B cell (primary cell): ENCODE results near the gene SAMD4B. TPM values are rescaled to one million over a fixed set of nuclear protein-coding genes. Genes with fewer than 3 reads are reported as not detected.

Source experiments
- ATAC-seq: fragments of 200-7000 bp; cut with Tn5 transposase; one replicate; pipeline ENCODE4 v1.10.0; 2021; ENCODE audit warnings: low read depth, mild to moderate bottlenecking, moderate number of reproducible peaks, moderate library complexity
- CTCF ChIA-PET: fragments of 350-600 bp; sonication (Branson Sonifier 250); formaldehyde crosslinking; loops from one replicate; lab custom pipeline; 2021; ENCODE audit warnings: antibody characterized with exemption, inconsistent platforms; lab: Charles Lee
- POLR2A ChIA-PET: fragments of 350-600 bp; sonication (Branson Sonifier 250); formaldehyde crosslinking; loops from one replicate; lab custom pipeline; 2021; ENCODE audit warnings: antibody characterized with exemption; lab: Charles Lee
- DNase-seq: peaks from one replicate; pipeline ENCODE4 v3.0.0; 2013
- H2AFZ ChIP-seq: 2 replicates; pipeline ENCODE4 v1.6.1; 2012; ENCODE audit warnings: mild to moderate bottlenecking, low read depth, low read length; ENCODE audit not compliant: insufficient read depth, poor library complexity, severe bottlenecking
- H3K27ac ChIP-seq, 2 donors: 1 replicate in 1 of 2; 2 replicates in 1 of 2; pipeline ENCODE4 v1.5.1; 2012 to 2013; ENCODE audit warnings: low read length in 2 of 2, mild to moderate bottlenecking in 2 of 2, moderate library complexity in 1 of 2
- H3K27me3 ChIP-seq, 4 experiments: fragments of 200-600 bp in 1 of 4; sonication (generic) in 1 of 4; replicated peaks in 1 of 4; 1 replicate in 2 of 4; 2 replicates in 2 of 4; pipeline versions ENCODE4 v1.6.1 to v1.7.0; 2013 to 2016; ENCODE audit warnings: low read length in 3 of 4, mild to moderate bottlenecking in 2 of 4, mixed read lengths in 1 of 4, moderate library complexity in 1 of 4; ENCODE audit not compliant: insufficient read depth in 4 of 4, control insufficient read depth in 3 of 4; ENCODE audit errors: control extremely low read depth in 1 of 4
- H3K36me3 ChIP-seq, 2 experiments: replicated peaks in 1 of 2; 1 replicate in 1 of 2; 2 replicates in 1 of 2; pipeline versions ENCODE4 v1.6.1 to v1.7.1; 2013; ENCODE audit warnings: low read length in 1 of 2; ENCODE audit not compliant: insufficient read depth in 2 of 2, control insufficient read depth in 1 of 2; ENCODE audit errors: control extremely low read depth in 1 of 2, extremely low read depth in 1 of 2
- H3K4me1 ChIP-seq, 2 donors: fragments of 200-600 bp in 1 of 2; sonication (generic) in 1 of 2; 1 replicate in 1 of 2; 2 replicates in 1 of 2; pipeline versions ENCODE4 v1.5.1 to v1.6.1; 2013 to 2017; ENCODE audit warnings: low read length in 2 of 2; ENCODE audit not compliant: control insufficient read depth in 2 of 2, insufficient read depth in 2 of 2
- H3K4me2 ChIP-seq: replicated peaks from 2 replicates; pipeline ENCODE3; 2012; ENCODE audit warnings: mild to moderate bottlenecking, low read depth, low read length; ENCODE audit not compliant: poor library complexity, severe bottlenecking
- H3K4me3 ChIP-seq, 5 experiments: fragments of 200-600 bp in 1 of 5; sonication (generic) in 1 of 5; 1 replicate in 3 of 5; 2 replicates in 2 of 5; pipeline versions ENCODE4 v1.5.1 to v1.7.0; 2011 to 2016; ENCODE audit warnings: low read length in 4 of 5, mild to moderate bottlenecking in 4 of 5, low read depth in 2 of 5, control low read depth in 1 of 5, moderate library complexity in 1 of 5; ENCODE audit not compliant: insufficient read depth in 1 of 5; ENCODE audit errors: control extremely low read depth in 1 of 5, extremely low read depth in 1 of 5
- H3K79me2 ChIP-seq: fragments of 200-600 bp; sonication (generic); one replicate; pipeline ENCODE4 v1.6.0; 2016; ENCODE audit warnings: low read length; ENCODE audit not compliant: control insufficient read depth, insufficient read depth
- H3K9ac ChIP-seq: fragments of 200-600 bp; sonication (generic); 2 replicates; pipeline ENCODE4 v1.6.1; 2017; ENCODE audit warnings: mild to moderate bottlenecking, low read length, moderate library complexity
- H3K9me3 ChIP-seq, 3 donors: one replicate each; pipeline versions ENCODE4 v1.6.1 to v1.7.1; 2013; ENCODE audit warnings: low read length in 2 of 3; ENCODE audit not compliant: control insufficient read depth in 2 of 3, insufficient read depth in 1 of 3; ENCODE audit errors: control extremely low read depth in 1 of 3
- H4K20me1 ChIP-seq: 2 replicates; pipeline ENCODE4 v1.6.0; 2012; ENCODE audit warnings: mild to moderate bottlenecking, low read length; ENCODE audit not compliant: insufficient read depth, control insufficient read depth, poor library complexity, severe bottlenecking
- H3K27ac Mint-ChIP-seq: one replicate; pipeline ENCODE4 v1.8.0; 2021; ENCODE audit warnings: mixed read lengths
- H3K27me3 Mint-ChIP-seq: one replicate; pipeline ENCODE4 v1.8.0; 2021; ENCODE audit warnings: mixed read lengths
- H3K4me1 Mint-ChIP-seq: one replicate; pipeline ENCODE4 v1.8.0; 2021; ENCODE audit warnings: mixed read lengths
- H3K4me3 Mint-ChIP-seq: one replicate; pipeline ENCODE4 v1.8.0; 2021; ENCODE audit warnings: mixed read lengths
- H3K9me3 Mint-ChIP-seq: one replicate; pipeline ENCODE4 v1.8.0; 2022; ENCODE audit warnings: mixed read lengths; ENCODE audit not compliant: insufficient read depth
- CTCF ChIP-seq: fragments of 200-600 bp; IDR thresholded peaks from one replicate; pipeline ENCODE4 v1.8.0; 2022; ENCODE audit warnings: antibody characterized with exemption, mild to moderate bottlenecking
- EZH2 ChIP-seq: IDR thresholded peaks from 2 replicates; pipeline ENCODE4 v1.6.1; 2012; ENCODE audit warnings: borderline replicate concordance, low read depth, mild to moderate bottlenecking, moderate library complexity, low read length; ENCODE audit not compliant: insufficient read depth, poor library complexity, severe bottlenecking
- WGBS: methylation state at CpG from one replicate; pipeline ENCODE4 v1.1.5; 2013; ENCODE audit warnings: missing lambda C conversion rate; ENCODE audit not compliant: insufficient coverage; 5-methylcytosine and 5-hydroxymethylcytosine counted together
- intact Hi-C: fragments of 100-400 bp; cut with micrococcal nuclease; formaldehyde crosslinking; loops from one replicate; pipeline ENCODE4 v1.10.0; 2022
- polyA plus RNA-seq: library from polyadenylated mRNA; depleted of rRNA; stranded (reverse); fragments of >200 nt; gene quantifications from 2 replicates; pipeline ENCODE4 v1.2.3, GENCODE V29; 2012
- total RNA-seq, 2 donors: library from RNA; stranded (reverse); fragments of 120-200 nt in 1 of 2; gene quantifications; 1 replicate in 1 of 2; 2 replicates in 1 of 2; pipeline versions ENCODE4 v1.2.3 to v1.2.4, GENCODE V29; 2013 to 2022

SAMD4B gene
- total and polyA plus RNA-seq, 2 donors (not counting 1 experiment from before 2014, with no cell fraction given): 87.3 to 90.0 TPM

GRCh38 chr19:39359026-39359425, 16.8 kb downstream of the SAMD4B start:
- Histone ChIP-seq H3K4me3 (no peak overlapping the region), H3K4me2 (no peak overlapping the region), H3K9me3 (no peaks in the 10 kb centered on the region), H3K79me2 (peaks cover 8% of the 10 kb centered on the region), H2AFZ (no peak overlapping the region), H3K36me3 (peaks cover 8 to 76% of the 10 kb centered on the region in 2 experiments), H4K20me1 (no peaks in the 10 kb centered on the region), H3K27ac (no peak overlapping the region), H3K27me3 (no peaks in the 10 kb centered on the region), H3K9ac (no peak overlapping the region), H3K4me1 (peaks cover 18 to 22% of the 10 kb centered on the region in 2 donors)
- no peak for DNase-seq
- CTCF ChIA-PET: no interaction called here
- no CpG with 5 or more reads among the region's 3 CpGs for WGBS
- H3K27ac Mint-ChIP-seq: no peak overlapping the region
- intact Hi-C loops: no loop called here
- no peak for TF ChIP-seq EZH2
- no peak for TF ChIP-seq CTCF
- no peaks in the 10 kb centered on the region for H3K9me3 Mint-ChIP-seq
- no peak overlapping the region for H3K4me3 Mint-ChIP-seq
- POLR2A ChIA-PET: interaction anchor here (0.5 kb wide), 1 partner anchor 44 kb away, joined by 5 read pairs; no protein-coding TSS in a partner anchor
- ATAC-seq: no peak
- H3K27me3 Mint-ChIP-seq: no peaks in the 10 kb centered on the region
- H3K4me1 Mint-ChIP-seq: peaks cover 22% of the 10 kb centered on the region

- no peak overlapping the region for H3K4me3 Mint-ChIP-seq
- H3K9me3 Mint-ChIP-seq: no peaks in the 10 kb centered on the region
- Histone ChIP-seq H3K79me2 (peaks cover 8% of the 10 kb centered on the region), H3K9ac (no peak overlapping the region), H3K4me2 (no peak overlapping the region), H2AFZ (no peak overlapping the region), H3K36me3 (peaks cover 6 to 60% of the 10 kb centered on the region in 2 experiments), H4K20me1 (no peaks in the 10 kb centered on the region), H3K27ac (no peak overlapping the region), H3K27me3 (no peaks in the 10 kb centered on the region), H3K4me3 (no peak overlapping the region), H3K4me1 (peaks cover 26 to 36% of the 10 kb centered on the region in 2 donors), H3K9me3 (no peaks in the 10 kb centered on the region)
- POLR2A ChIA-PET: interaction anchor here (0.7 kb wide), 1 partner anchor 743 kb away, joined by 3 read pairs; the partner anchor contains the start of gene MAP4K1
- DNase-seq (no peak), ATAC-seq (no peak)
- no peaks in the 10 kb centered on the region for H3K27me3 Mint-ChIP-seq
- H3K4me1 Mint-ChIP-seq: peaks cover 35% of the 10 kb centered on the region
- no peak overlapping the region for H3K27ac Mint-ChIP-seq
- 100% methylated on average over 1 of the region's 1 CpG for WGBS
- intact Hi-C loops: no loop called here
- no peak for TF ChIP-seq CTCF
- no peak for TF ChIP-seq EZH2
- CTCF ChIA-PET: no interaction called here
Observed at GRCh38 chr19:39360599-39360998, 18.4 kb downstream of the SAMD4B start.
